Iris pigment epithelial cell (primary cell): ENCODE data around the gene TBC1D16.

Experiments
- DNase-seq: peaks from one replicate; pipeline ENCODE4 v3.0.0-alpha.2; 2011; ENCODE audit warnings: low read depth

TBC1D16 gene

GRCh38 chr17:79938336-79939093 is 97.2 kb downstream of the TBC1D16 start:
- no peak for DNase-seq

DNA sequence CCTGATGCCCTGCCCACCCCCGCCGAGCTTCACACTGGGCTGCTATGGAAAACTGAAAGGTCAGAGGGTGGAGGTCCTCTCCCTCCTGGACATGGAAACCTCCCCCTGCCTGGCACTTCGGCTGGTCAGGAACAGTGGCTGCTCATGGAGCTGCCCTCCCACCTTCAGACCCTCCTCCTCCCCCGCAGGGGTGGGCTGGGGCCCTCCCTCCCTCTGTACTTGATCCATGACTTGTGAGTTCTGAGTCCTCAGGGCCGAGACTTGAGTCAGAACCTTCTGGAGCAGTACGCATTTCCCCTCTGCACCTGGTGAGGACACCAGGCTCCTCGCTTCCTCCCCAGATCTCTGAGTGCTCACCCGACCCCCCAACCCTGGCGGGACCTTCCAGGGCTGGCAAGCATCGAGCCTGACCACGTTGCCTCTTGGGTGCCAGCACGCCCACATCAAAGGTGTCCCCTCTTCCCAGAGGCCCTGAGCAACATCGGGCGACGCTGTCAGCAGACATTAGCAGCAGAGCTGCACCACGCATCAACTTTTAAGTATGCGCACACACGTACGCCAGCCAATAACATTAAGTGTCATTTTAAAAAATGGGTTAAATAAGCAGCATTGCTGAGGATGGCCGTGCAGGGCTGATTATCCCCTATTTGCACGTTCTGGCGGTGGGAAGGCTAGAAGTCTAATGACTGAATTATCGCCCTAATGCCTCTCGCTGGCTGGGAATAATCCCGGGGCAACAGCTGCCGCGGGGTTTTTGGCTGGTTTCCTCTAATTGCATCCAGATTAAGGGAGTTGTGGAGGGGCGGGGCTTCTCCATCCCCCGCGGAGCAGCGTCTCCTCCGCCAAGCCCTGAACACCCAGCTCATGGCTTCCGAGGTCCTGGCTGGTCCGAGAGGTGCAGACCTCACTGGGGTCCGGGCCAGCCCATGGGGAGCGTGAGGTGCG is 98.0 kb downstream of the TBC1D16 start:
- no peak for DNase-seq

DNA sequence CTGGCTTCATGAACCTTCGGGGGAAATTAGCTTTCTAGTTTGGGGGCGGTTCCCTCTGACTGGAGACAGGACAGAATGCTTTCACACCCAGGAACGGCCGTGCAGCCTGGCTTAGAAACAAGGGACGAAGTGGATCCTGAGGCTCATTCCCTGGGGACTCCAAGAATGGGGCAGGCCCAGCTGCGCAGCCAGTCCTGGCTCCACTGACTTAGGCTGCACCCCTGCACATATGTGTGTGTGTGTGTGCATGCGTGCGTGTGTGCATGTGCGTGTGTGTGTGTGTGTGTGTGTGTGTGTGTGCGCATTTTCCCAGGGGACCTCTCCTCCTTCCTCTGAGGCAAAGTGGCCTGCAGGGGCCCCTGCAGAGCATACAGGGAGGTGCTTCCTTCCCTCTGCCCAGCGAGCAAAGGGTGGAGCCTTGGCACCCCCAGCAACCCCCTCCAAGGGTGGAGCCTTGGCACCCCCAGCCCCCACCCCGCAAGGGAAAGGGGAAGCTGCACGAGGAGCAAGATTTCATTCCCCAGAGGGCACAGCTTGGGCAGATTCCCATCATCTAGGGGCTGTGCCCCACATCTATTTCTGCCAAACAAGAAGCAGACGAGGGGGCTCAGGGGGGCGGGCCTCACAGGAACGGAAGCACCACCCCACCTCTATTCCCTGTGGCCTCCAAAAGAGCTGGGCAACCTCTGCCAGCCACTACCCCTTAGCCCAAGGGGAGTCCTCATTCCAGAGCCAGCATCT is 98.9 kb downstream of the TBC1D16 start:
- DNase-seq = no peak

DNA sequence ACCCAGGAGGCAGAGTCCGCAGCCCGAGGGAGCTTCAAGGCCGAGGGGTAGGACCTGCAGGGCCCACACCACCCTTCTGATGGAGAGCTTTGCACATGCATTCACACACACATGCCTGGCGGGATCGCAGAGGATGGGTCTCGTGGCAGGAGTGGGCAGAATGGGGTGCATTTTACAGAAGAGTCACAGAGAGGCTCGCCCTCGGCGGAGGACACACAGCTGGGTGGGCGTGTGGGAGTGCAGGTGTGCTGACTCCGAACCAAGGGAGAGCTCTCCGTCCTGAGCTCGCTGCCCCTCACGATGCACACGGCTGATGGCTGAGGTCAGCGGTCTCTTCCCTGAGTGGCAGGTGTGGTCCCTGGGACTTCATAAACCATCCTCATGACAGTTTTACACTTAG is 99.6 kb downstream of the TBC1D16 start:
- no peak for DNase-seq

- DNase-seq = no peak
These were observed 100.3 kb downstream of the TBC1D16 start for GRCh38 chr17:79935197-79935885.

- no peak for DNase-seq
These were observed 101.1 kb downstream of the TBC1D16 start for GRCh38 chr17:79934653-79934970.

- no peak for DNase-seq
These were observed 101.6 kb downstream of the TBC1D16 start for GRCh38 chr17:79933863-79934652.

DNA sequence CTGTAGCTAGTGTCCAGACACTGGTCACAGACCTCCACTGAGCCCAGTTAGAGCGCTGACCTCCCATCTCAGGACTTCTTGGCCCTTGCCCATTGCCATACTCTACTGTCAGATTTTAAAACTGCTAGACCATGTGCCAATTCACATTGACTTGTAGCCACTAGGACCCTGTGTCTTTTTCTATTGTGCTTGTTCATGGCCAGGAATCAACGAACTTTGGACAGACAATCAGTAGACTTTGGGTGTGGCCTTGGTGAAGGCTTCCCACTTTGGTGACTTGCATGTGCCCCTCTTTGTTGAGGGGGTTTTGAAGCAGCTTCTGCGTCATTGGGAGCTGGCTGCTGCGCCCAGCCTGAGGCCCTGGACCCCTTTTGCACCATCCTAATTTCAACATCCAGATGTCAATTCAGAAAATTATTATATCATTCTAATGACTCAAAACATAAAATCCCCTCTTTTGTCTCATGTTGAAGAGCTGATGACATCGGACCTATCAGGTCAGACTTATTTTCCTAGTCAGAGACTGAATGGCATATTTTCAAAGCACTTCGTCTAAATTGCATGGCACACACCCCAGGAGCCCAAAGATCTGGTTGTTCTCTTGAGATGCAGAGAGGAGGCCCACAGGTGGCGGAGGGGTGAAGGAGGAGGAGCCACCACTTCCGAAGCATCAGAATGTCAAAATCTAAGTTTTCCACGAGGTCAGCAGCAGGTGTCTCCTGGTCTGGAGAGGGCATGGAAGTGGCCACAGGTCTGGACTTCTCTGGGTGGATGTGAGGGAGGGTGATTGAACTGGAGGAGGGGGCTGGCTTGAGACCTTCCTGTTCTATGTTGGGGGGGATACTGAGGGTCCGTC is 103.0 kb downstream of the TBC1D16 start:
- DNase-seq = no peak

DNA sequence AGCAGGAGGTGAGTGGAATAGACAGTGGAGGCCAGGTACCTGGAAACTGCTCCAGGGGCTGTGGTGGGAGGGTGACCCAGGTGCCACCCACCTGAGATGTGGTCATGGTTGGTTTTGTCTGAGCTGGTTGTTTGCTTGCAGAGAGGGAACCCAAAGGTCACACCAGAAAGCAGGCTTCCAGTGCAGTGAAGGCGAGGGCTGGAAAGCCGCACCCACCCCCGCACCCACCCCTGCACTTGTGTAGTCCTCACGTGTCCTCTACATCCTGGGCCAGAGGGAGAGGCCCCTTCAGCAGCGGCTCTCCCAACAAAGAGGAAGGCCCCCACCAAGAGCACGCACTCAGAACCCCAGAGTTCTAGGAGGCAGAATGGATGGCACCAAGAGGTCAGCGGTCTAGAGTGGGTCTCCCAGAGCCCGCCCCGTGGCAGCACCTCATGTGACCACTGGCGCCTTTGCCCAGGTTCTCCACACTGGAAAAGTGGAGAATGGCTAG is 103.8 kb downstream of the TBC1D16 start:
- DNase-seq = no peak

DNA sequence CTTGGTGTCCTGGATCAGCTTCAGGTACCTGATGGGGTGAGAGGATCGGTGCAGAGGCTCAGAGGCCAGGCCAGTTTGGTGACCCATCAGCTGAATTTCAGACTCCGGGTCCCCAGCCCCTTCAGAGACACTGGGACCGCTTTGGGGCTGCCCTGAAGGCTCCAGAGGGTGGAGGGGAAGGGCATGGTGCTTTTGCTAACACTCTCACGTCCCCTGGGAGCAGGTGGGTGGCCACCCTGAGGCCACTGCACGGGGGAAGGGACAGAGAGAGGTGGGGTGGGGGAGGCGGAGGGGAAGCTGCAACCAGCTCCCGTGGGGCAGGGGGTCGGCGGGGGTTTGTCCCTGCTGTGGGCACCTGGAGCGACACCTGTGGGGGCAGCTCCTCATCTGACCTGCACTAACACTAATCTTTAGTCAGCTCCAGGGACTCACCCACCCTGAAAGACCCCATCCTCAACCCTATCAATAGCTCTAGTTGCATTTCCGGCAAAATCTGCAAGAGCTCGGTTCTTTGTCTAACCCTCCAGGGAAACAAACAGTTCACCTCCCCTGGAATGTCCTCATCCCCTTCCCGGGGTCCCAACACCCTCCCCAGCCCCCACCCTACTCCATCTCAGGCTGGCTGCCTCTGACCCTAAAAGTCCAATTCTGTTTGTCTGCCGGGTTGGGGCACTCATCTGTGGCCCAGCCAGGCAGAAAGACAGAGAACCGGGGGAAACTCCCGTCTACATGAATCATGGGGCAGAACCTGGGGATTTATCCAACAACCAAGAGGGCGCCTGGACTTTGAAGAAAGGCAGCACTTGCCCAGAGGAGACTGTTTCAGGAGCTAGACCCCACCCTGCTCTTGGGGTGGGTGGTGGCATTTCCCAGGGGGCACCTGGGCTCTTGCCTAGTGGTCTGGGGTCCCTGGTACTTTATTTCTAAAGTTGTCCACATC is 104.5 kb downstream of the TBC1D16 start:
- DNase-seq = peak; percentile 43

GRCh38 chr17:79930062-79930876 is 105.4 kb downstream of the TBC1D16 start:
- no peak for DNase-seq

DNA sequence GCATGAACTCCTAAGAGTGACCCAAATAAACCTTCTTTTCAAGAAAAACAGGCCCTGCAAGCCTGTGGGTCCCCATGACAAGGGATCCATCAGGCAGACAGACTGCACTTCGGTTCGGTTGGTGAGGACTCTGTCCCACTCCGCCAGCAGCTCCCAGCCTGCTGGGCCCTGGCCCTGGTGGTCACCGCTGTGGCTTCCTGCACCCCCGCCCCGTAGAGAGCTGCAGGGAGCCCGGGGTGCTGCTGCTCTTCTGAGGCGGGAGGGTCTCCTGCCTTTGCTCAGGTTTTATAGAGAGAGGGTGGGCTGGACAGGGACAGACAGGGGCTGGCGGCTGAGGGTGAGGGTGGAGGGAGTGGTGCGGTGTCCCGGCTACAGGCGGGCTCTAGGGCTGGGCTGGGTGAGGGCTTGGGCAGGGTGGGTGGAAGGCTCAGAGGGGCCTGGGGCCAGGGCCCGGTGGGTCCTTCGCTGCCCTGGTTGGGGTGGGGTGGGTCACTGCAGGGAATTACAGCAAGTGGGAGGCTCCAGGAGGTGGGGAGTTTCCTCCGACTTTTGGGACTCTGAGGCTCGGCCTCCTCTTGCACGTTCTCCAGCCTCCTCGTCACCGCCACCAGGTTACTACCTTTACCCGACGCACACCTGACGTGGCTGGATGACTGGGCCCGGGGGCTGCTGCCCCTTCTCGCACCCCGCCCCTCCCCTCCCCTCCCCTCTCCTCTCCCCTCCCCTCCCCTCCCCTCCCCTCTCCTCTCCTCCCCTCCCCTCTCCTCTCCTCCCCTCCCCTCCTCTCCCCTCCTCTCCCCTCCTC is 106.2 kb downstream of the TBC1D16 start:
- no peak for DNase-seq

DNA sequence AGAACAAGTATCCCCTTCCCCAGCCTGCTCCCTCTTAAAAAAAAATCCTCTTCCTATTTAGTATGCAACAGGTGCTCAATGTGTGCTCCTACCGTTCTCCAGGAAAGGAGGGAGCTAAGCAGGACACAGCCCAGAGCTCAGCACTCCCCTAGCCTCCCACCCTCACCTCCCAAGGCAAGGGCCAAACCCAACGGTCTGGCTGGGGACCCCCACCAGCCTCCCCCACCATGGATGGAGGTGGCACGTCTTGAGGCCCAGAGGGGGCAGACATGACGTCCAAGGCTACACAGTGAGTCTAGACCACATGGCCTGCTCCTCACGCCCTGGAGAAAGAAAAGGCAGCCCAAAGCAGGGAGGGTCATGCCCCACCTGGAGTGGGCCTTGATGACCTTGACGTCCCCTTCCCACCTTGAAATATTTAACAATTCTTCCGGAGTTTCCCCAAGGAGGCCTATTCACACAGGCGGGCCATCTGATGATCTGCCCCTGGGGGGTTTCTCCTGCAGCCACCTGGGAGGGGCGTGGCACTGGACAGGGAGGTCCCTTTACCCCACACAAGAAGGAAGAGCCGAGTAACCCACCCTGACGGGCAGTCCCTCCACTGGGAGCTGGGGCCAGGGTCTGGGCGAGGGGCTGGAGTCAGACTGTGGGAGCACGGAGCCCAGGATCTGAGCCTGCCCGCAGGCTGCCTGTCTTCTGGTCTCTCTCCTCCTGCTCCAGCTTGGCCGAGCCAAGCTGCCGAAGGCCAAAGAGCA is 107.0 kb downstream of the TBC1D16 start:
- DNase-seq = no peak

DNA sequence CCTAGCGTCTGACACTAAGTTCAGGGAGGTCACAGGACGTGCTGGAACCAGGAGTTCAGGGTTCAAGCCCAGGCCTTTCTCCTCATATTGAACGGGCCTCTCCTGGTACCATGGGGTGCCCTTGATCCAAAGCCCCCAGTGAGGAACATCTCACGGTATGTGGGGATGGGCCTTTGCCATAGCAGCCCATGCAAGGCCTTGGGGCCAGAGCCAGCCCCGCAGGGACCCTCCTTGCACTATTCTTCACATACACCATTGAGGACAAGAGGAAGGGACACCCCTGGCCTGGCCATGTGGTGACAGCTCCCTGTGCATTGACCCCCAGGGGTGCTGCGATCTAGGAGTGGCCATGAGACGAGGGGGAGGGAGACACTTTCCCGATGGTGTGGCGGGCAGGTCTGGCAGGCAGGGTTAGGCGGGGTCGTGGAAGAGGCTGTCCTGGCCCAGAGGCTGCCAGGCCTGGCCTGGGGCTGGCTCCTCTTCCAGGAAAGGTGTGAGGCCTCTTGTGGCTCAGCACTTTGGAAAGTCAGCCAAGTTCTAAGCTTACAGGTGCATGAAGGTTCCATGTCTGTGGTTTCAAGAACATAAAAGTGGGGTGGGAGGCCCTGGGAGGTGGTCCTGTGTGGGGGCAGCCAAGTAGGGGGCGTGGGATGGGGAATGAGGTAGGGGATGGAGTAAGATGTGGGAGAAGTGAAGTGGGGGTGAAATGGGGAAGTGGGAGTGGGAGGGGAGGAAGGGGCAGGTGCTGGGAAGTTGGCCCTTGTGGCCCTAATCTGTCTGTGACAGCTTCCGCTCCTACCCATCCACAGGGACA is 107.8 kb downstream of the TBC1D16 start:
- no peak for DNase-seq

- DNase-seq = no peak
These were observed 108.5 kb downstream of the TBC1D16 start for GRCh38 chr17:79927136-79927661.
